Astrocyte of the cerebellum (primary cell): ENCODE results near the gene ZNF318.
A peak's percentile ranks its signal among the peaks of the same experiment; 100 is the strongest.
"Not testable (repeated sequence)": the region's sequence is repeated elsewhere in the genome, so short reads cannot be mapped to it uniquely, and the experiment has no call there.

Experiments
- DNase-seq: peaks from one replicate; pipeline ENCODE4 v3.0.0-alpha.2; 2011; ENCODE audit warnings: low read depth
- H3K4me3 ChIP-seq: 2 replicates; pipeline ENCODE4 v1.5.1; 2011; ENCODE audit warnings: mild to moderate bottlenecking, low read depth, low read length, moderate library complexity
- in situ Hi-C: cut with HindIII; loops from 2 replicates; pipeline ENCODE4 v1.10.0; 2017; ENCODE audit warnings: low sequenced_read_pairs
- TF ChIP-seq, protein P1 (sequence below): IDR thresholded peaks from 2 replicates; pipeline ENCODE4 v1.5.1; 2012; ENCODE audit warnings: low read length, low read depth, moderate library complexity, mild to moderate bottlenecking; ENCODE audit errors: missing control alignments

ZNF318 gene

DNA sequence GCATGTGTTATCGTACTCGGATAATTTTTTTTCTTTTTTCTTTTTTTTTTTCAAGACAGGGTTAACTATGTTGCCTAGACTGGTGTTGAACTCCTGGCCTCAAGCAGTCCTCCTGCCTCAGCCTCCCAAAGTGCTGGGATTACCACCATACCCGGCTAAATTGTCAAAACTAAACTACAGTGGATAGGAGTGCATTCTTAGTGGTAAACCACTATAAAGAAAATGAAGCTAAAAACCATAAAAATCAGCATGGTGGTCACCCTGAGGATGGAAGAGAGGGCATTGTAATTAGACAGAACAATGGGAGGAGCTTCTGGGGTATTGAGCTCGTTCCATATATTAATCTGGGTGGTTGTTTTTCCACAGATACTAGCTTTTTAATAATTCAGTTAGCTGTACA is 6.2 kb upstream of the ZNF318 start:
- H3K4me3 ChIP-seq, result no peak overlapping the region
- no peak for DNase-seq
- in situ Hi-C loops, result no loop called here
- TF ChIP-seq, protein P1, sequence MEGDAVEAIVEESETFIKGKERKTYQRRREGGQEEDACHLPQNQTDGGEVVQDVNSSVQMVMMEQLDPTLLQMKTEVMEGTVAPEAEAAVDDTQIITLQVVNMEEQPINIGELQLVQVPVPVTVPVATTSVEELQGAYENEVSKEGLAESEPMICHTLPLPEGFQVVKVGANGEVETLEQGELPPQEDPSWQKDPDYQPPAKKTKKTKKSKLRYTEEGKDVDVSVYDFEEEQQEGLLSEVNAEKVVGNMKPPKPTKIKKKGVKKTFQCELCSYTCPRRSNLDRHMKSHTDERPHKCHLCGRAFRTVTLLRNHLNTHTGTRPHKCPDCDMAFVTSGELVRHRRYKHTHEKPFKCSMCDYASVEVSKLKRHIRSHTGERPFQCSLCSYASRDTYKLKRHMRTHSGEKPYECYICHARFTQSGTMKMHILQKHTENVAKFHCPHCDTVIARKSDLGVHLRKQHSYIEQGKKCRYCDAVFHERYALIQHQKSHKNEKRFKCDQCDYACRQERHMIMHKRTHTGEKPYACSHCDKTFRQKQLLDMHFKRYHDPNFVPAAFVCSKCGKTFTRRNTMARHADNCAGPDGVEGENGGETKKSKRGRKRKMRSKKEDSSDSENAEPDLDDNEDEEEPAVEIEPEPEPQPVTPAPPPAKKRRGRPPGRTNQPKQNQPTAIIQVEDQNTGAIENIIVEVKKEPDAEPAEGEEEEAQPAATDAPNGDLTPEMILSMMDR, result no peak

GRCh38 chr6:43373252-43373875 is 3.9 kb upstream of the ZNF318 start:
- in situ Hi-C loops, result no loop called here
- TF ChIP-seq, protein P1, result no peak
- H3K4me3 ChIP-seq, result no peak overlapping the region
- no peak for DNase-seq

GRCh38 chr6:43370003-43370580 is 645 bp upstream of the ZNF318 start:
- DNase-seq, in situ Hi-C loops: not testable (repeated sequence)
- H3K4me3 ChIP-seq, result peak overlapping the region; percentile 58

DNA sequence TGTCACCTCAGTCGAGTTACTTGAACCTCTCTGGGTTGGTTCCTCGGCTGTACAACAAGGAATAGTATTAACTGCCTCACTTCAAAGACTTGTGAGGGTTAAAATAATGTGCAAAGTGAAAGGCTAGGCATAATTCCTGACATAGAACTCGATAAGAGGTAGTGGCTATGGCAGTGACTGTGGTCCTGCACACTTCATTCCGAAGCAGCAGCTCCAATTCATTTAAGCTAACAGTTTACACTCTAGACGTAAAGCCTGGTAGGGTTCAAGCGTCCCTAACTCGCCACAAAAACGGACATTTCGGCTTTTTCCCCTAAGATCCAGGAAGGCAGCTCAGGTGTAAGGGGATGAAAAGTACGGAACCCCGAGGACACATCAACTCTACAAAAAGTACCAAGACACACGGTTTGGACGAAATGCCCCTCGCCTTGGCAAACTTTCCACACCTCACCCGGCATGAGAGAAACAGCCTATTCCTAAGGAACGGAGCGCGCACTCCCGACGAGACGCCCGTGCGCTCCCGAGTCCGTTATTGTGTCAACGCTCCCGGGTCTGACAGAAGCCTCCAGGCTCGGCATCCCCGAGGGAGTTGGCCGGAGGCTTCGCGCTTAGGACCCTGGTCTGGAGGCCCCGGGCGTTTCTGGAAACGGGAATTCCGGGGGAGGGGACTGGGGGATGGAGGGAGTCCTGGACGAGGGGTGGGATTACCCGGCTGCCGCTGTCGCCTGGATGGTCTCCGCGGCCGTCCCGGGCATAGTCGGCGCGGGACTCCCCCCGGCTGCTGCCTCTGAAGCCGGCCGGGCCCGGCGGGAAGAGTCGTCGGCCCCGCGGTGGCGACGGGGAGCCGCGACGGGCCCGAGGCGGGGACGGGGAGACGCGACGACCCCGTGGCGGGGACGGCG is 937 bp downstream of the ZNF318 start:
- in situ Hi-C loops, result no loop called here
- DNase-seq, result no peak
- H3K4me3 ChIP-seq, result peak overlapping the region; percentile 58
- TF ChIP-seq, protein P1, result no peak

DNA sequence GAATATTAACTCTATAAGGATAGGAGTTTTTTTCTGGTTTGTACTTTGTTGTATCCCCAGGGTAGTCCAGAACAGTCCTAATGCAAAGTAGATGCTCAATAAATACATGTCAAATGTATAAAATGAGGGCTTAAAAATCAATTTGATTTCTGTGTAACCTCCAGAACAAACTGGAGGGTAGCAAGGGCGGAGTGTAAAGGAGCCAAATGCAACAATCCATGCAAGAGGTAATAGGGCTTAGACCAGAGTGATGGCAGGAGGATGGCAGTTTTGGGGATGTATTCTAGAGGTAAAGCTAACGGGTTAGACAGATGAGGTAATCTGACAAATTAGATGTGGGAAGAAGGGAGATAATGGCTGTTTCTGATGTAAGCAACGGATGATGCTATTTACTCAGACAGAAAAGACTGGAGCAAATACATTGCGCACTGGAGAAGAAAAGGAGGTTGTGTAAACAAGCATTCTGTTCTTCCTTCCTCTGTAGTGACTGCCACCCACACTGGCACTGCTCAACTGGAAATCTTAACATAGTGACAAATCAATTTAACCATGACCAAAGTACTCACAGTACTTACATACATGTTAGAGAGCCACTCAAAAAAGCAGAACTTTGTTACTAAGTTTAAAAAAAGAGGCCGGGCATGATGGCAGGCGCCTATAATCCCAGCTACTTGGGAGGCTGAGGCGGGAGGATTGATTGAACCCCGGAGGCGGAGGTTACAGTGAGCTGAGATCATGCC is 2.0 kb downstream of the ZNF318 start:
- in situ Hi-C loops, result no loop called here
- no peak overlapping the region for H3K4me3 ChIP-seq
- TF ChIP-seq, protein P1, result no peak
- DNase-seq, result no peak

- no peak for DNase-seq
- in situ Hi-C loops, result no loop called here
- TF ChIP-seq, protein P1, result no peak
- no peak overlapping the region for H3K4me3 ChIP-seq
Observed at GRCh38 chr6:43361269-43361668, 8.2 kb downstream of the ZNF318 start.
